Kidney epithelial cell (primary cell): ENCODE data around the gene LGR5. TPM values are rescaled to one million over a fixed set of nuclear protein-coding genes. Genes with fewer than 3 reads are reported as not detected.

Experiments
- DNase-seq: peaks from one replicate; pipeline ENCODE4 v3.0.0-alpha.2; 2010; ENCODE audit warnings: low read depth
- H3K27me3 ChIP-seq: 2 replicates; pipeline ENCODE4 v1.6.0; 2011; ENCODE audit warnings: low read length; ENCODE audit not compliant: control insufficient read depth, insufficient read depth
- H3K36me3 ChIP-seq: 2 replicates; pipeline ENCODE4 v1.5.1; 2011; ENCODE audit warnings: low read length; ENCODE audit not compliant: control insufficient read depth, insufficient read depth
- H3K4me3 ChIP-seq: 2 replicates; pipeline ENCODE4 v1.5.1; 2011; ENCODE audit warnings: low read depth, mild to moderate bottlenecking, control low read depth, low read length
- CTCF ChIP-seq: IDR thresholded peaks from 2 replicates; pipeline ENCODE4 v1.5.1; 2011; ENCODE audit warnings: mild to moderate bottlenecking, moderate library complexity, low read length, control low read depth, inconsistent platforms; ENCODE audit not compliant: insufficient read depth, poor library complexity, severe bottlenecking
- total RNA-seq: library from RNA; depleted of rRNA; stranded (reverse); fragments of >200 nt; gene quantifications from 2 replicates; pipeline ENCODE4 v1.2.3, GENCODE V29; 2015

LGR5 gene
- total RNA-seq, 1 donor from 2014 or later, result not detected

- no peak for TF ChIP-seq CTCF
- no peak for DNase-seq
- H3K36me3 ChIP-seq, result no peaks in the 10 kb centered on the region
- H3K27me3 ChIP-seq, result no peaks in the 10 kb centered on the region
- no peak overlapping the region for H3K4me3 ChIP-seq
Measured at GRCh38 chr12:71587012-71587411, 147.4 kb downstream of the LGR5 start.

GRCh38 chr12:71589478-71589881, 149.9 kb downstream of the LGR5 start:
- no peak for TF ChIP-seq CTCF
- no peaks in the 10 kb centered on the region for H3K27me3 ChIP-seq
- no peak overlapping the region for H3K4me3 ChIP-seq
- no peak for DNase-seq
- H3K36me3 ChIP-seq, result no peaks in the 10 kb centered on the region

- Histone ChIP-seq H3K27me3 (no peaks in the 10 kb centered on the region), H3K36me3 (no peaks in the 10 kb centered on the region), H3K4me3 (no peak overlapping the region)
- no peak for DNase-seq
- TF ChIP-seq CTCF, result no peak
Measured at GRCh38 chr12:71591601-71592000, 152.0 kb downstream of the LGR5 start.

GRCh38 chr12:71592841-71593240, 153.2 kb downstream of the LGR5 start:
- Histone ChIP-seq H3K4me3 (no peak overlapping the region), H3K36me3 (no peaks in the 10 kb centered on the region), H3K27me3 (no peaks in the 10 kb centered on the region)
- no peak for TF ChIP-seq CTCF
- DNase-seq, result no peak

- no peak for DNase-seq
- no peak for TF ChIP-seq CTCF
- H3K27me3 ChIP-seq, result no peaks in the 10 kb centered on the region
- no peak overlapping the region for H3K4me3 ChIP-seq
- H3K36me3 ChIP-seq, result no peaks in the 10 kb centered on the region
Measured at GRCh38 chr12:71594214-71594948, 154.8 kb downstream of the LGR5 start.

GRCh38 chr12:71599210-71599609, 159.6 kb downstream of the LGR5 start:
- no peak for DNase-seq
- Histone ChIP-seq H3K4me3 (no peak overlapping the region), H3K36me3 (no peaks in the 10 kb centered on the region), H3K27me3 (no peaks in the 10 kb centered on the region)
- TF ChIP-seq CTCF, result no peak
